A549 (cell line): Measurements from ENCODE around the gene ACO1.

Source experiments
- CHD4 ChIP-seq: fragments of 200-600 bp; sonication (generic); IDR thresholded peaks from 2 replicates; pipeline ENCODE4 v1.6.1; 2016; ENCODE audit warnings: antibody characterized with exemption, mild to moderate bottlenecking, borderline replicate concordance
- HOXA7 ChIP-seq: fragments of 250-450 bp; sonication (Bioruptor Pico); IDR thresholded peaks from 2 replicates; pipeline ENCODE4 v1.5.0; 2020; ENCODE audit warnings: mild to moderate bottlenecking, moderate library complexity
- JUN ChIP-seq, 2 experiments: fragments of >200 bp; sonication (Bioruptor Twin); formaldehyde crosslinking; IDR thresholded peaks; 2 replicates in 1 of 2; 3 replicates in 1 of 2; pipeline ENCODE4 v1.6.1; 2016 to 2017
- RAD21 ChIP-seq, 2 experiments: fragments of >200 bp in 1 of 2; sonication (Bioruptor Twin) in 1 of 2; formaldehyde crosslinking in 1 of 2; IDR thresholded peaks in 1 of 2; conservative IDR thresholded peaks in 1 of 2; 2 replicates in 1 of 2; 3 replicates in 1 of 2; pipeline ENCODE4 v1.6.1; 2012 to 2018; ENCODE audit warnings: inconsistent platforms in 1 of 2
- ZFP36 ChIP-seq: fragments of 450-650 bp; IDR thresholded peaks from 2 replicates; pipeline ENCODE4 v1.6.1; 2014; ENCODE audit warnings: borderline replicate concordance; ENCODE audit not compliant: partially characterized antibody
- ZNF302 ChIP-seq: fragments of 250-450 bp; sonication (Bioruptor Pico); IDR thresholded peaks from 2 replicates; pipeline ENCODE4 v1.9.0; 2021; ENCODE audit warnings: inconsistent platforms, mild to moderate bottlenecking, moderate library complexity
- TF ChIP-seq, protein P1 (sequence below): fragments of >200 bp; sonication (Bioruptor Twin); formaldehyde crosslinking; IDR thresholded peaks from 3 replicates; pipeline ENCODE4 v1.5.1; 2016
- TF ChIP-seq, protein P2 (sequence below): fragments of 250-450 bp; sonication (Bioruptor Pico); IDR thresholded peaks from 2 replicates; pipeline ENCODE4 v1.5.0; 2021; ENCODE audit warnings: mild to moderate bottlenecking, moderate library complexity, borderline replicate concordance
- TF ChIP-seq, protein P3 (sequence below): fragments of 200-600 bp; sonication (generic); IDR thresholded peaks from 2 replicates; pipeline ENCODE4 v1.6.1; 2016; ENCODE audit warnings: antibody characterized with exemption, mild to moderate bottlenecking, moderate library complexity
- TF ChIP-seq, protein P4 (sequence below): IDR thresholded peaks from 2 replicates; pipeline ENCODE4 v1.6.1; 2012
- TF ChIP-seq, protein P5 (sequence below): fragments of 150-350 bp; IDR thresholded peaks from 2 replicates; pipeline ENCODE4 v1.6.1; 2014; ENCODE audit warnings: low read depth, mild to moderate bottlenecking, low read length
- TF ChIP-seq, protein P6 (sequence below): fragments of 450-650 bp; IDR thresholded peaks from 2 replicates; pipeline ENCODE4 v1.6.1; 2014; ENCODE audit warnings: antibody characterized with exemption

DNA sequence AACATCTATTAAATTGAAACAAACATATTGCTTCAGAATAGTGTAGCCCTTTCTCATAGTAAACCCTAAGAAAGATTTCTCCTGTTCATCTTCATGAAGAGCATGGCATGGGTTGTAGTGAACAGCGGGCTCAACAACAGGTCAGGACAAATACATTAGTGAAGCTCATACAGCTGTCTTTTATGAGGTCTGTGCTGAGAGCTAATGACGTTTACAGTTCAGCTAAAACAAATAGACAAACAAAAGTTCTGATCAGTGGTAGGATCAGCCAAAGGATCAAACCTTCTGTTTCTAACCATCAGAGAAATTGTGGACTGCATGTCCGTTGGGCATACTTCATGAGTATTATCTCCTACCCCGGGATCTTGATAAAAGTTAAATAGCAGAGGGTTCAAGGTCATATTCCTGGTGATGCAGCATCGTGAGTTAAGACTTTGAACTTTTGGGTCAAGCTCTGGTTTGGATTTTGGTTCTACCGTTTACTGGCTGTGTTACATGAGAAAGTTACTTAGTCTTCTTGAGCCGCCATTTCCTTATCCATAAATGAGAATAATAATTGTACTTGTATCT lies 37.9 kb downstream of the ACO1 start:
- TF ChIP-seq, protein P1, sequence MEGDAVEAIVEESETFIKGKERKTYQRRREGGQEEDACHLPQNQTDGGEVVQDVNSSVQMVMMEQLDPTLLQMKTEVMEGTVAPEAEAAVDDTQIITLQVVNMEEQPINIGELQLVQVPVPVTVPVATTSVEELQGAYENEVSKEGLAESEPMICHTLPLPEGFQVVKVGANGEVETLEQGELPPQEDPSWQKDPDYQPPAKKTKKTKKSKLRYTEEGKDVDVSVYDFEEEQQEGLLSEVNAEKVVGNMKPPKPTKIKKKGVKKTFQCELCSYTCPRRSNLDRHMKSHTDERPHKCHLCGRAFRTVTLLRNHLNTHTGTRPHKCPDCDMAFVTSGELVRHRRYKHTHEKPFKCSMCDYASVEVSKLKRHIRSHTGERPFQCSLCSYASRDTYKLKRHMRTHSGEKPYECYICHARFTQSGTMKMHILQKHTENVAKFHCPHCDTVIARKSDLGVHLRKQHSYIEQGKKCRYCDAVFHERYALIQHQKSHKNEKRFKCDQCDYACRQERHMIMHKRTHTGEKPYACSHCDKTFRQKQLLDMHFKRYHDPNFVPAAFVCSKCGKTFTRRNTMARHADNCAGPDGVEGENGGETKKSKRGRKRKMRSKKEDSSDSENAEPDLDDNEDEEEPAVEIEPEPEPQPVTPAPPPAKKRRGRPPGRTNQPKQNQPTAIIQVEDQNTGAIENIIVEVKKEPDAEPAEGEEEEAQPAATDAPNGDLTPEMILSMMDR = no peak
- TF ChIP-seq RAD21 (conservative IDR thresholded peaks at IDR 0.05 in 1 of 2, IDR thresholded peaks at IDR 0.05 in 1 of 2) (no peak), ZFP36 (no peak), JUN (IDR thresholded peaks at IDR 0.05) (no peak), CHD4 (no peak), ZNF302 (no peak), HOXA7 (CRISPR knock-in tag) (no peak)
- TF ChIP-seq, protein P2, sequence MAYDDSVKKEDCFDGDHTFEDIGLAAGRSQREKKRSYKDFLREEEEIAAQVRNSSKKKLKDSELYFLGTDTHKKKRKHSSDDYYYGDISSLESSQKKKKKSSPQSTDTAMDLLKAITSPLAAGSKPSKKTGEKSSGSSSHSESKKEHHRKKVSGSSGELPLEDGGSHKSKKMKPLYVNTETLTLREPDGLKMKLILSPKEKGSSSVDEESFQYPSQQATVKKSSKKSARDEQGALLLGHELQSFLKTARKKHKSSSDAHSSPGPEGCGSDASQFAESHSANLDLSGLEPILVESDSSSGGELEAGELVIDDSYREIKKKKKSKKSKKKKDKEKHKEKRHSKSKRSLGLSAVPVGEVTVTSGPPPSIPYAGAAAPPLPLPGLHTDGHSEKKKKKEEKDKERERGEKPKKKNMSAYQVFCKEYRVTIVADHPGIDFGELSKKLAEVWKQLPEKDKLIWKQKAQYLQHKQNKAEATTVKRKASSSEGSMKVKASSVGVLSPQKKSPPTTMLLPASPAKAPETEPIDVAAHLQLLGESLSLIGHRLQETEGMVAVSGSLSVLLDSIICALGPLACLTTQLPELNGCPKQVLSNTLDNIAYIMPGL = no peak
- TF ChIP-seq, protein P3, sequence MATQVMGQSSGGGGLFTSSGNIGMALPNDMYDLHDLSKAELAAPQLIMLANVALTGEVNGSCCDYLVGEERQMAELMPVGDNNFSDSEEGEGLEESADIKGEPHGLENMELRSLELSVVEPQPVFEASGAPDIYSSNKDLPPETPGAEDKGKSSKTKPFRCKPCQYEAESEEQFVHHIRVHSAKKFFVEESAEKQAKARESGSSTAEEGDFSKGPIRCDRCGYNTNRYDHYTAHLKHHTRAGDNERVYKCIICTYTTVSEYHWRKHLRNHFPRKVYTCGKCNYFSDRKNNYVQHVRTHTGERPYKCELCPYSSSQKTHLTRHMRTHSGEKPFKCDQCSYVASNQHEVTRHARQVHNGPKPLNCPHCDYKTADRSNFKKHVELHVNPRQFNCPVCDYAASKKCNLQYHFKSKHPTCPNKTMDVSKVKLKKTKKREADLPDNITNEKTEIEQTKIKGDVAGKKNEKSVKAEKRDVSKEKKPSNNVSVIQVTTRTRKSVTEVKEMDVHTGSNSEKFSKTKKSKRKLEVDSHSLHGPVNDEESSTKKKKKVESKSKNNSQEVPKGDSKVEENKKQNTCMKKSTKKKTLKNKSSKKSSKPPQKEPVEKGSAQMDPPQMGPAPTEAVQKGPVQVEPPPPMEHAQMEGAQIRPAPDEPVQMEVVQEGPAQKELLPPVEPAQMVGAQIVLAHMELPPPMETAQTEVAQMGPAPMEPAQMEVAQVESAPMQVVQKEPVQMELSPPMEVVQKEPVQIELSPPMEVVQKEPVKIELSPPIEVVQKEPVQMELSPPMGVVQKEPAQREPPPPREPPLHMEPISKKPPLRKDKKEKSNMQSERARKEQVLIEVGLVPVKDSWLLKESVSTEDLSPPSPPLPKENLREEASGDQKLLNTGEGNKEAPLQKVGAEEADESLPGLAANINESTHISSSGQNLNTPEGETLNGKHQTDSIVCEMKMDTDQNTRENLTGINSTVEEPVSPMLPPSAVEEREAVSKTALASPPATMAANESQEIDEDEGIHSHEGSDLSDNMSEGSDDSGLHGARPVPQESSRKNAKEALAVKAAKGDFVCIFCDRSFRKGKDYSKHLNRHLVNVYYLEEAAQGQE = no peak
- TF ChIP-seq, protein P4, sequence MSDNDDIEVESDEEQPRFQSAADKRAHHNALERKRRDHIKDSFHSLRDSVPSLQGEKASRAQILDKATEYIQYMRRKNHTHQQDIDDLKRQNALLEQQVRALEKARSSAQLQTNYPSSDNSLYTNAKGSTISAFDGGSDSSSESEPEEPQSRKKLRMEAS = no peak
- TF ChIP-seq, protein P5, sequence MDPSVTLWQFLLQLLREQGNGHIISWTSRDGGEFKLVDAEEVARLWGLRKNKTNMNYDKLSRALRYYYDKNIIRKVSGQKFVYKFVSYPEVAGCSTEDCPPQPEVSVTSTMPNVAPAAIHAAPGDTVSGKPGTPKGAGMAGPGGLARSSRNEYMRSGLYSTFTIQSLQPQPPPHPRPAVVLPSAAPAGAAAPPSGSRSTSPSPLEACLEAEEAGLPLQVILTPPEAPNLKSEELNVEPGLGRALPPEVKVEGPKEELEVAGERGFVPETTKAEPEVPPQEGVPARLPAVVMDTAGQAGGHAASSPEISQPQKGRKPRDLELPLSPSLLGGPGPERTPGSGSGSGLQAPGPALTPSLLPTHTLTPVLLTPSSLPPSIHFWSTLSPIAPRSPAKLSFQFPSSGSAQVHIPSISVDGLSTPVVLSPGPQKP = no peak
- TF ChIP-seq, protein P6, sequence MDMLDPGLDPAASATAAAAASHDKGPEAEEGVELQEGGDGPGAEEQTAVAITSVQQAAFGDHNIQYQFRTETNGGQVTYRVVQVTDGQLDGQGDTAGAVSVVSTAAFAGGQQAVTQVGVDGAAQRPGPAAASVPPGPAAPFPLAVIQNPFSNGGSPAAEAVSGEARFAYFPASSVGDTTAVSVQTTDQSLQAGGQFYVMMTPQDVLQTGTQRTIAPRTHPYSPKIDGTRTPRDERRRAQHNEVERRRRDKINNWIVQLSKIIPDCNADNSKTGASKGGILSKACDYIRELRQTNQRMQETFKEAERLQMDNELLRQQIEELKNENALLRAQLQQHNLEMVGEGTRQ = no peak
